C4-2B (cell line): Measurements from ENCODE around the gene STEAP2.

Experiments used
- H3K27ac ChIP-seq: fragments of 450-650 bp; 2 replicates; pipeline ENCODE4 v1.5.1; 2017
- CTCF ChIP-seq: fragments of 450-650 bp; conservative IDR thresholded peaks from 2 replicates; pipeline ENCODE4 v1.5.1; 2017; ENCODE audit warnings: mild to moderate bottlenecking
- ZFX ChIP-seq: fragments of 450-650 bp; IDR thresholded peaks from 2 replicates; pipeline ENCODE4 v1.6.1; 2017

Gene STEAP2

GRCh38 chr7:90194911-90195809 is 16.4 kb upstream of the STEAP2 start:
- no peak for TF ChIP-seq CTCF
- TF ChIP-seq ZFX: no peak
- H3K27ac ChIP-seq: no peak overlapping the region

DNA sequence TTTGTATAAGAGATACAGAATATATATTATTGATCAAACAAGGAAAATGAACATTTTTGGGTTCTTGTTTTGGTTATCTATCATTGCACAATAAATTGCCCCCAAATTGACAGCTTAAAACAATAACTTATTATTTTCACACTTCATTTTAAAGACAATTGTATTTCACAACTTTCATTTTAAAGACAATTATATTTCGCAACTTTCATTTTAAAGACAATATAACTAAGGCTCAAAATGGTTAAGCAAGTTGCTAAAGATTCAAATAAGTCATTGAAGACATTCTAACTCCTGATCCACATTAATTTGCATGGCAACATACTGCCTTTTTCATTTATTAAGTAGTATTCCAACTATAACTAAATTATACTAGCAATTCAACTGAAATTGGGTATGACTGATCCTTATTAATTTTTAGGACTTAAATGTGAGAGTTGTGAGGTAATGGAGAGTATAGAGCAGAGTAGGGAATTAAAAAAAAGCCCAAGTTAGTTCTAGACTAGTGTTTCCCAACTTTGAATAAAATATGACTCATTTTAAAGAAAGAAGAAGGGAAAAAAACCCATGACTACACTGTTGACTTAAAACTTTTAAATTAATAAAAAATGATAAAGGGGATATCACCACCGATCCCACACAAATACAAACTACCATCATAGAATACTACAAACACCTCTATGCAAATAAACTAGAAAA is 9.9 kb upstream of the STEAP2 start:
- no peak overlapping the region for H3K27ac ChIP-seq
- TF ChIP-seq ZFX: no peak
- no peak for TF ChIP-seq CTCF

GRCh38 chr7:90207956-90208355 is 3.6 kb upstream of the STEAP2 start:
- no peak for TF ChIP-seq ZFX
- no peak for TF ChIP-seq CTCF
- H3K27ac ChIP-seq: no peak overlapping the region

GRCh38 chr7:90209776-90210175 is 1.8 kb upstream of the STEAP2 start:
- TF ChIP-seq CTCF (no peak), ZFX (no peak)
- H3K27ac ChIP-seq: no peak overlapping the region

DNA sequence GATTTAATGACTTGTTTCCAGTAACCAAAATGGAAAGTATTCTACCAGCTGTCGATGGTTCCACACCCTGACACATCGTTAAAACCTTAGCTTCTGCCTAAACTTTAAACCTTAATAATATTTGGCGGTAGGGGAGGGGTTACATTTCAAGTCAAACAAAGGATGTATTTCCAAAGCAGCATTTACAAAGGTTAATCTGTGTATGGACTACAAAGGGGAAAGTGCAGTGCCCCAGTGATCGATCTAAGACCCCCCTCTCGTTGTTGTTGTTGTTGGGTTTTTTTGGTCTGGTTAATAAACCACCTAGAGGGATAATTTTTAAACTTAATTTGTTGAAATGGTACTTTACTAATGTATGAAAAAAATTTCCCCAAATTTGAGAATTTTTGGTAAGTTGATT is 1.1 kb upstream of the STEAP2 start:
- H3K27ac ChIP-seq: peak overlapping the region; percentile 100
- TF ChIP-seq CTCF (no peak), ZFX (no peak)

GRCh38 chr7:90210981-90211380 is 559 bp upstream of the STEAP2 start:
- peak overlapping the region; percentile 100 for H3K27ac ChIP-seq
- TF ChIP-seq ZFX (no peak), CTCF (no peak)

DNA sequence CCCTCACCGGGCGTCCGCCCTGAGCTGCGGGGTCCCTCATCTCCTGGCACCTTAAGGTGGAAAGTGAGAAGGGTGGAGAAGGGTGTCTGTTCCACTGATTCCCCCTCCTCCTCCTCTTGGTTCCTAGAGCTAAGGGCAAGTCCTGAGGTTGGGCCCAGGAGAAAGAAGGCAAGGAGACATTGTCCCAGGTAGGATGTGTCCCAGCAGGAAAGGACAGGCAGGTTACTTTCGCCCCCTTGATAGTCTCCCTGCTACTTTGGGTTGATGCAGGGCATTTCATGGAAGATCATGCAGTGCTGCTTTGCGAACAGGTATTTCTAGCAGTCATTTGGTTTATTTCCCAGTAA is 582 bp downstream of the STEAP2 start:
- H3K27ac ChIP-seq: peak overlapping the region; percentile 100
- TF ChIP-seq CTCF (no peak), ZFX (no peak)
